Transverse colon (tissue), 4 donors: Measurements from ENCODE around the gene ZNF107. TPM values are rescaled to one million over a fixed set of nuclear protein-coding genes. Genes with fewer than 3 reads are reported as not detected.

Experiments used
- DNase-seq: peaks from one replicate; pipeline ENCODE4 v3.0.0-alpha.2; 2019
- H3K27ac ChIP-seq, 4 donors: fragments of 200-600 bp; sonication (generic); 2 replicates each; pipeline ENCODE4 v1.5.1; 2016 to 2018; ENCODE audit warnings: inconsistent platforms in 4 of 4
- H3K27me3 ChIP-seq: fragments of 200-600 bp; sonication (generic); 2 replicates; pipeline ENCODE4 v1.5.1; 2017; ENCODE audit warnings: inconsistent platforms
- H3K36me3 ChIP-seq, 4 donors: fragments of 200-600 bp; sonication (generic); 2 replicates each; pipeline ENCODE4 v1.5.1; 2017 to 2019; ENCODE audit warnings: inconsistent platforms in 4 of 4
- H3K4me1 ChIP-seq, 4 donors: fragments of 200-600 bp; sonication (generic); 2 replicates each; pipeline ENCODE4 v1.5.1; 2017 to 2020; ENCODE audit warnings: inconsistent platforms in 4 of 4
- H3K4me3 ChIP-seq, 4 donors: fragments of 200-600 bp; sonication (generic); 1 replicate in 1 of 4; 2 replicates in 3 of 4; pipeline versions ENCODE4 v1.5.1 to v1.6.1; 2017 to 2019; ENCODE audit warnings: inconsistent platforms in 4 of 4
- H3K9me3 ChIP-seq, 2 donors: fragments of 200-600 bp; sonication (generic); 2 replicates each; pipeline ENCODE4 v1.5.1; 2017 to 2019; ENCODE audit warnings: inconsistent platforms in 2 of 2
- CTCF ChIP-seq, 5 experiments: fragments of 200-600 bp in 3 of 5; fragments of 450-650 bp in 2 of 5; sonication (generic) in 3 of 5; IDR thresholded peaks; 1 replicate in 2 of 5; 2 replicates in 3 of 5; pipeline ENCODE4 v1.5.1; 2016 to 2017; ENCODE audit warnings: antibody characterized with exemption in 5 of 5, inconsistent platforms in 3 of 5, mild to moderate bottlenecking in 2 of 5, moderate library complexity in 1 of 5
- EP300 ChIP-seq: sonication (generic); formaldehyde crosslinking; IDR thresholded peaks from one replicate; pipeline ENCODE4 v1.6.1; 2017; ENCODE audit warnings: antibody characterized with exemption, low read depth
- POLR2A ChIP-seq: fragments of 450-650 bp; IDR thresholded peaks from one replicate; pipeline ENCODE4 v1.6.1; 2016; ENCODE audit warnings: antibody characterized with exemption, mild to moderate bottlenecking, moderate library complexity
- POLR2AphosphoS5 ChIP-seq, 3 donors: sonication (generic); formaldehyde crosslinking; IDR thresholded peaks; one replicate each; pipeline ENCODE4 v1.6.1; 2016; ENCODE audit warnings: antibody characterized with exemption in 3 of 3
- WGBS, 2 donors: methylation state at CpG; one replicate each; pipeline ENCODE4 v1.1.5; 2018; ENCODE audit warnings: low coverage in 1 of 2; 5-methylcytosine and 5-hydroxymethylcytosine counted together
- in situ Hi-C, 4 donors: fragments of 200-750 bp; cut with MboI; loops; one replicate each; pipeline versions ENCODE4 v1.15.0 to v1.15.1; 2017; ENCODE audit warnings: low sequenced_read_pairs in 3 of 4, low pct_ligation_motif_present in 1 of 4, low pct_unique_long_range_greater_than_20kb in 1 of 4
- intact Hi-C: fragments of 100-400 bp; cut with DNase I; formaldehyde crosslinking; loops from one replicate; pipeline ENCODE4 v1.15.1; 2023; ENCODE audit warnings: low total_unique reads
- total RNA-seq, 4 donors: library from RNA; depleted of rRNA; stranded (reverse); fragments of >200 nt; gene quantifications; one replicate each; pipeline ENCODE4 v1.1.0, GENCODE V29; 2016

Gene ZNF107
- total RNA-seq, 4 donors from 2014 or later: 3.8 to 11.2 (median 8.4) TPM

- Histone ChIP-seq H3K4me3 (no peak overlapping the region), H3K27me3 (no peaks in the 10 kb centered on the region), H3K9me3 (peaks cover 0 to 6% of the 10 kb centered on the region in 2 donors), H3K36me3 (peaks cover 0 to 13% (median 0%) of the 10 kb centered on the region in 4 donors), H3K27ac (no peak overlapping the region), H3K4me1 (no peaks in the 10 kb centered on the region)
- TF ChIP-seq EP300: no peak
- no peak for TF ChIP-seq POLR2AphosphoS5 (IDR thresholded peaks at IDR 0.05)
- TF ChIP-seq POLR2A: no peak
- DNase-seq: no peak
- intact Hi-C loops (no loop called here), in situ Hi-C loops (loop anchor here in 2 of 4 donors (25.0 kb wide), 2 partner anchors 115 to 360 kb away; partner anchors contain the start of genes ZNF138 (in 1 of the 2) and ZNF736 (in 1 of the 2))
- 85% methylated on average over 8 of the region's 8 CpGs for WGBS, 2 donors
Measured at GRCh38 chr7:64672414-64672813, 6.5 kb downstream of the ZNF107 start.

- Histone ChIP-seq H3K9me3 (no peaks in the 10 kb centered on the region), H3K4me3 (no peak overlapping the region), H3K27ac (no peak overlapping the region), H3K27me3 (no peaks in the 10 kb centered on the region), H3K4me1 (peaks cover 0 to 3% (median 0%) of the 10 kb centered on the region in 4 donors), H3K36me3 (peaks cover 0 to 21% (median 9%) of the 10 kb centered on the region in 4 donors)
- in situ Hi-C loops (no loop called here), intact Hi-C loops (no loop called here)
- DNase-seq: no peak
- TF ChIP-seq EP300: no peak
- no peak for TF ChIP-seq CTCF (IDR thresholded peaks at IDR 0.05)
- TF ChIP-seq POLR2AphosphoS5 (IDR thresholded peaks at IDR 0.05): no peak
- no peak for TF ChIP-seq POLR2A
- WGBS, 2 donors: 95 to 98% methylated on average over 7 to 9 of the region's 9 CpGs
Measured at GRCh38 chr7:64685091-64685490, 19.2 kb downstream of the ZNF107 start.

- no peaks in the 10 kb centered on the region for H3K27me3 ChIP-seq
- WGBS, 2 donors: 95% methylated on average over 3 of the region's 3 CpGs; no CpG with 5 or more reads in 1 of the 2 donors
- no peak overlapping the region for H3K4me3 ChIP-seq
- intact Hi-C loops: no loop called here
- no peak for DNase-seq
- H3K9me3 ChIP-seq: no peaks in the 10 kb centered on the region
- H3K4me1 ChIP-seq: peaks cover 0 to 3% (median 0%) of the 10 kb centered on the region in 4 donors
- H3K27ac ChIP-seq: no peak overlapping the region
- H3K36me3 ChIP-seq: peaks cover 0 to 21% (median 9%) of the 10 kb centered on the region in 4 donors
- TF ChIP-seq CTCF (IDR thresholded peaks at IDR 0.05): no peak
- no peak for TF ChIP-seq POLR2A
- no peak for TF ChIP-seq POLR2AphosphoS5 (IDR thresholded peaks at IDR 0.05)
- no peak for TF ChIP-seq EP300
- in situ Hi-C loops: no loop called here
Measured at GRCh38 chr7:64685741-64686140, 19.8 kb downstream of the ZNF107 start.

- H3K9me3 ChIP-seq: no peaks in the 10 kb centered on the region
- H3K27ac ChIP-seq: peak overlapping the region in 1 of 4 donors; percentile 23
- peak; percentile 16 for DNase-seq
- TF ChIP-seq POLR2A: no peak
- TF ChIP-seq CTCF (IDR thresholded peaks at IDR 0.05): no peak
- TF ChIP-seq EP300: no peak
- no peak for TF ChIP-seq POLR2AphosphoS5 (IDR thresholded peaks at IDR 0.05)
- in situ Hi-C loops (no loop called here), intact Hi-C loops (no loop called here)
- H3K4me3 ChIP-seq: no peak overlapping the region
- peaks cover 0 to 3% (median 0%) of the 10 kb centered on the region in 4 donors for H3K4me1 ChIP-seq
- H3K27me3 ChIP-seq: no peaks in the 10 kb centered on the region
- WGBS, 2 donors: 82 to 84% methylated on average over 10 of the region's 10 CpGs
- peaks cover 0 to 17% (median 9%) of the 10 kb centered on the region in 4 donors for H3K36me3 ChIP-seq
Measured at GRCh38 chr7:64686493-64687184, 20.7 kb downstream of the ZNF107 start.
